HepG2 (cell line): ENCODE data around the gene DLG2. TPM values are rescaled to one million over a fixed set of nuclear protein-coding genes. Genes with fewer than 3 reads are reported as not detected.

Experiments used
- CEBPG ChIP-seq: IDR thresholded peaks from 2 replicates; pipeline ENCODE4 v1.6.1; 2016
- KDM6A ChIP-seq: IDR thresholded peaks from 2 replicates; pipeline ENCODE4 v1.6.1; 2016; ENCODE audit warnings: low read depth
- KLF13 ChIP-seq: sonication (generic); formaldehyde crosslinking; IDR thresholded peaks from 2 replicates; pipeline ENCODE4 v1.4.0; 2020; ENCODE audit warnings: mild to moderate bottlenecking, missing genetic modification reagents
- KLF6 ChIP-seq: IDR thresholded peaks from 2 replicates; pipeline ENCODE4 v1.8.0; 2016; ENCODE audit warnings: missing biosample characterization, missing genetic modification reagents
- MTA3 ChIP-seq: sonication (generic); formaldehyde crosslinking; IDR thresholded peaks from 2 replicates; pipeline ENCODE4 v1.4.0; 2020; ENCODE audit warnings: missing genetic modification reagents
- REPIN1 ChIP-seq: sonication (generic); formaldehyde crosslinking; IDR thresholded peaks from 2 replicates; pipeline ENCODE4 v1.8.0; 2022; ENCODE audit warnings: missing genetic modification reagents, low read depth, mild to moderate bottlenecking, borderline replicate concordance
- ZFY ChIP-seq: sonication (generic); formaldehyde crosslinking; IDR thresholded peaks from 2 replicates; pipeline ENCODE4 v1.4.0; 2020; ENCODE audit warnings: missing genetic modification reagents
- ZSCAN30 ChIP-seq: sonication (generic); formaldehyde crosslinking; IDR thresholded peaks from 2 replicates; pipeline ENCODE4 v1.5.0; 2020; ENCODE audit warnings: mild to moderate bottlenecking, missing genetic modification reagents
- polyA plus RNA-seq, 8 experiments: library from polyadenylated mRNA; depleted of rRNA in 3 of 8; stranded (reverse) in 7 of 8; unstranded in 1 of 8; fragments of >200 nt; fragmentation: Illumina TruSeq in 4 of 8; extraction: Trizol in 4 of 8; gene quantifications; 2 replicates each; pipeline versions ENCODE4 v1.2.1 to v1.2.3, GENCODE V29; 2011 to 2016; ENCODE audit warnings: low read depth in 4 of 8, missing spikeins in 1 of 8, mixed read lengths in 1 of 8; ENCODE audit not compliant: insufficient read depth in 1 of 8
- total RNA-seq, 5 experiments: library from RNA; depleted of rRNA; stranded (reverse); fragments of >200 nt; fragmentation: Illumina TruSeq; extraction: Trizol; gene quantifications; 2 replicates each; pipeline ENCODE4 v1.2.3, GENCODE V29; 2016; ENCODE audit warnings: low read depth in 1 of 5
- TF ChIP-seq, protein P1 (sequence below): sonication (generic); formaldehyde crosslinking; IDR thresholded peaks from 2 replicates; pipeline ENCODE4 v1.5.0; 2020; ENCODE audit warnings: mild to moderate bottlenecking, missing genetic modification reagents, borderline replicate concordance
- TF ChIP-seq, protein P2 (sequence below): sonication (generic); formaldehyde crosslinking; IDR thresholded peaks from 2 replicates; pipeline ENCODE4 v1.4.0; 2020; ENCODE audit warnings: mild to moderate bottlenecking, missing genetic modification reagents
- TF ChIP-seq, protein P3 (sequence below): sonication (generic); formaldehyde crosslinking; IDR thresholded peaks from 2 replicates; pipeline ENCODE4 v1.4.0; 2020; ENCODE audit warnings: missing genetic modification reagents, borderline replicate concordance
- TF ChIP-seq, protein P4 (sequence below): sonication (generic); formaldehyde crosslinking; IDR thresholded peaks from 2 replicates; pipeline ENCODE4 v1.4.0; 2020; ENCODE audit warnings: missing genetic modification reagents, mild to moderate bottlenecking, borderline replicate concordance
- TF ChIP-seq, protein P5 (sequence below): sonication (generic); formaldehyde crosslinking; IDR thresholded peaks from 2 replicates; pipeline ENCODE4 v1.4.0; 2020; ENCODE audit warnings: missing genetic modification reagents

Gene DLG2
- total and polyA plus RNA-seq, 2 of the 13 experiments (the other 11 are each of a cell fraction or from before 2014, with no cell fraction given) = 0.46 to 1.0 TPM

DNA sequence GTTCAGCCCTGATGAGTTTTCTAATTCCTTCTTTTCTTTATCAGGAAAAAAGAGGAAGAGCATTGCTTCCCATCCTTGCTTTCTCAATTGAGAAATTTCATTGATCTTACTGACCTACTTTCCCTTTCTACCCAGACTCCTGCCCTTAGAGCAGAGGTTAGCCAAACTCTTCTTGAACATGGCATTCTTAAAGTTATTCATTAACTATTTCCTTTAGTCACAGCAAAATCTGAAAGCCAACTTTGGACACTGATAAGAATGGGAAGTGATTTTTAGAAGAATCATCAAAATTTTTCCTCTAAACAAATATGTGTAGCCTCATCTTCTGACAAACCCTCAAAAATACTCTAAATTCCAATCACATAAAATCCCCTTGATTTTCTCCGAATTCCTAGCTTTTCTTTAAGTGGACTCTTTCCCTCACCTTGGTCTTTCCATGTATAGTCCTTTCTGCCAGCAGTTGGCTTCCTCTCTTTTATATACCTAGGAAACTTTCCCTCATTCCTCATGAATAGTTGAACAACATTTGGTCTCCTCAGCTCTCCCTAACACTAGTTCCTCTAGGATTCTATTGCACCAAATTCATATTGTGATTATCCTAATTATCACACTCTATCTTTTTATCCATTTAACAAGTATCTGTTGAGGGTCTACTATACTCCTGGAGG, 1774.2 kb downstream of the DLG2 start (continued):
- TF ChIP-seq, protein P1, sequence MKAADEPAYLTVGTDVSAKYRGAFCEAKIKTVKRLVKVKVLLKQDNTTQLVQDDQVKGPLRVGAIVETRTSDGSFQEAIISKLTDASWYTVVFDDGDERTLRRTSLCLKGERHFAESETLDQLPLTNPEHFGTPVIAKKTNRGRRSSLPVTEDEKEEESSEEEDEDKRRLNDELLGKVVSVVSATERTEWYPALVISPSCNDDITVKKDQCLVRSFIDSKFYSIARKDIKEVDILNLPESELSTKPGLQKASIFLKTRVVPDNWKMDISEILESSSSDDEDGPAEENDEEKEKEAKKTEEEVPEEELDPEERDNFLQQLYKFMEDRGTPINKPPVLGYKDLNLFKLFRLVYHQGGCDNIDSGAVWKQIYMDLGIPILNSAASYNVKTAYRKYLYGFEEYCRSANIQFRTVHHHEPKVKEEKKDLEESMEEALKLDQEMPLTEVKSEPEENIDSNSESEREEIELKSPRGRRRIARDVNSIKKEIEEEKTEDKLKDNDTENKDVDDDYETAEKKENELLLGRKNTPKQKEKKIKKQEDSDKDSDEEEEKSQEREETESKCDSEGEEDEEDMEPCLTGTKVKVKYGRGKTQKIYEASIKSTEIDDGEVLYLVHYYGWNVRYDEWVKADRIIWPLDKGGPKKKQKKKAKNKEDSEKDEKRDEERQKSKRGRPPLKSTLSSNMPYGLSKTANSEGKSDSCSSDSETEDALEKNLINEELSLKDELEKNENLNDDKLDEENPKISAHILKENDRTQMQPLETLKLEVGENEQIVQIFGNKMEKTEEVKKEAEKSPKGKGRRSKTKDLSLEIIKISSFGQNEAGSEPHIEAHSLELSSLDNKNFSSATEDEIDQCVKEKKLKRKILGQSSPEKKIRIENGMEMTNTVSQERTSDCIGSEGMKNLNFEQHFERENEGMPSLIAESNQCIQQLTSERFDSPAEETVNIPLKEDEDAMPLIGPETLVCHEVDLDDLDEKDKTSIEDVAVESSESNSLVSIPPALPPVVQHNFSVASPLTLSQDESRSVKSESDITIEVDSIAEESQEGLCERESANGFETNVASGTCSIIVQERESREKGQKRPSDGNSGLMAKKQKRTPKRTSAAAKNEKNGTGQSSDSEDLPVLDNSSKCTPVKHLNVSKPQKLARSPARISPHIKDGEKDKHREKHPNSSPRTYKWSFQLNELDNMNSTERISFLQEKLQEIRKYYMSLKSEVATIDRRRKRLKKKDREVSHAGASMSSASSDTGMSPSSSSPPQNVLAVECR (CRISPR knock-in tag) = no peak; the same call in 1 of the 2 replicates
- TF ChIP-seq, protein P2, sequence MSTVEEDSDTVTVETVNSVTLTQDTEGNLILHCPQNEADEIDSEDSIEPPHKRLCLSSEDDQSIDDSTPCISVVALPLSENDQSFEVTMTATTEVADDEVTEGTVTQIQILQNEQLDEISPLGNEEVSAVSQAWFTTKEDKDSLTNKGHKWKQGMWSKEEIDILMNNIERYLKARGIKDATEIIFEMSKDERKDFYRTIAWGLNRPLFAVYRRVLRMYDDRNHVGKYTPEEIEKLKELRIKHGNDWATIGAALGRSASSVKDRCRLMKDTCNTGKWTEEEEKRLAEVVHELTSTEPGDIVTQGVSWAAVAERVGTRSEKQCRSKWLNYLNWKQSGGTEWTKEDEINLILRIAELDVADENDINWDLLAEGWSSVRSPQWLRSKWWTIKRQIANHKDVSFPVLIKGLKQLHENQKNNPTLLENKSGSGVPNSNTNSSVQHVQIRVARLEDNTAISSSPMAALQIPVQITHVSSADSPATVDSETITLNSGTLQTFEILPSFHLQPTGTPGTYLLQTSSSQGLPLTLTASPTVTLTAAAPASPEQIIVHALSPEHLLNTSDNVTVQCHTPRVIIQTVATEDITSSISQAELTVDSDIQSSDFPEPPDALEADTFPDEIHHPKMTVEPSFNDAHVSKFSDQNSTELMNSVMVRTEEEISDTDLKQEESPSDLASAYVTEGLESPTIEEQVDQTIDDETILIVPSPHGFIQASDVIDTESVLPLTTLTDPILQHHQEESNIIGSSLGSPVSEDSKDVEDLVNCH (CRISPR knock-in tag) = no peak
- TF ChIP-seq ZFY (CRISPR knock-in tag) (no peak), CEBPG (CRISPR knock-in tag) (peak; percentile 84), REPIN1 (CRISPR knock-in tag) (no peak), ZSCAN30 (CRISPR knock-in tag) (no peak), KLF6 (no peak), MTA3 (CRISPR knock-in tag) (no peak), KLF13 (CRISPR knock-in tag) (no peak), KDM6A (CRISPR knock-in tag) (peak; percentile 90)
- TF ChIP-seq, protein P3, sequence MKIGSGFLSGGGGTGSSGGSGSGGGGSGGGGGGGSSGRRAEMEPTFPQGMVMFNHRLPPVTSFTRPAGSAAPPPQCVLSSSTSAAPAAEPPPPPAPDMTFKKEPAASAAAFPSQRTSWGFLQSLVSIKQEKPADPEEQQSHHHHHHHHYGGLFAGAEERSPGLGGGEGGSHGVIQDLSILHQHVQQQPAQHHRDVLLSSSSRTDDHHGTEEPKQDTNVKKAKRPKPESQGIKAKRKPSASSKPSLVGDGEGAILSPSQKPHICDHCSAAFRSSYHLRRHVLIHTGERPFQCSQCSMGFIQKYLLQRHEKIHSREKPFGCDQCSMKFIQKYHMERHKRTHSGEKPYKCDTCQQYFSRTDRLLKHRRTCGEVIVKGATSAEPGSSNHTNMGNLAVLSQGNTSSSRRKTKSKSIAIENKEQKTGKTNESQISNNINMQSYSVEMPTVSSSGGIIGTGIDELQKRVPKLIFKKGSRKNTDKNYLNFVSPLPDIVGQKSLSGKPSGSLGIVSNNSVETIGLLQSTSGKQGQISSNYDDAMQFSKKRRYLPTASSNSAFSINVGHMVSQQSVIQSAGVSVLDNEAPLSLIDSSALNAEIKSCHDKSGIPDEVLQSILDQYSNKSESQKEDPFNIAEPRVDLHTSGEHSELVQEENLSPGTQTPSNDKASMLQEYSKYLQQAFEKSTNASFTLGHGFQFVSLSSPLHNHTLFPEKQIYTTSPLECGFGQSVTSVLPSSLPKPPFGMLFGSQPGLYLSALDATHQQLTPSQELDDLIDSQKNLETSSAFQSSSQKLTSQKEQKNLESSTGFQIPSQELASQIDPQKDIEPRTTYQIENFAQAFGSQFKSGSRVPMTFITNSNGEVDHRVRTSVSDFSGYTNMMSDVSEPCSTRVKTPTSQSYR (CRISPR knock-in tag) = no peak
- TF ChIP-seq, protein P4, sequence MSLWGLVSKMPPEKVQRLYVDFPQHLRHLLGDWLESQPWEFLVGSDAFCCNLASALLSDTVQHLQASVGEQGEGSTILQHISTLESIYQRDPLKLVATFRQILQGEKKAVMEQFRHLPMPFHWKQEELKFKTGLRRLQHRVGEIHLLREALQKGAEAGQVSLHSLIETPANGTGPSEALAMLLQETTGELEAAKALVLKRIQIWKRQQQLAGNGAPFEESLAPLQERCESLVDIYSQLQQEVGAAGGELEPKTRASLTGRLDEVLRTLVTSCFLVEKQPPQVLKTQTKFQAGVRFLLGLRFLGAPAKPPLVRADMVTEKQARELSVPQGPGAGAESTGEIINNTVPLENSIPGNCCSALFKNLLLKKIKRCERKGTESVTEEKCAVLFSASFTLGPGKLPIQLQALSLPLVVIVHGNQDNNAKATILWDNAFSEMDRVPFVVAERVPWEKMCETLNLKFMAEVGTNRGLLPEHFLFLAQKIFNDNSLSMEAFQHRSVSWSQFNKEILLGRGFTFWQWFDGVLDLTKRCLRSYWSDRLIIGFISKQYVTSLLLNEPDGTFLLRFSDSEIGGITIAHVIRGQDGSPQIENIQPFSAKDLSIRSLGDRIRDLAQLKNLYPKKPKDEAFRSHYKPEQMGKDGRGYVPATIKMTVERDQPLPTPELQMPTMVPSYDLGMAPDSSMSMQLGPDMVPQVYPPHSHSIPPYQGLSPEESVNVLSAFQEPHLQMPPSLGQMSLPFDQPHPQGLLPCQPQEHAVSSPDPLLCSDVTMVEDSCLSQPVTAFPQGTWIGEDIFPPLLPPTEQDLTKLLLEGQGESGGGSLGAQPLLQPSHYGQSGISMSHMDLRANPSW (CRISPR knock-in tag) = peak; percentile 32; the same call in 1 of the 2 replicates
- TF ChIP-seq, protein P5, sequence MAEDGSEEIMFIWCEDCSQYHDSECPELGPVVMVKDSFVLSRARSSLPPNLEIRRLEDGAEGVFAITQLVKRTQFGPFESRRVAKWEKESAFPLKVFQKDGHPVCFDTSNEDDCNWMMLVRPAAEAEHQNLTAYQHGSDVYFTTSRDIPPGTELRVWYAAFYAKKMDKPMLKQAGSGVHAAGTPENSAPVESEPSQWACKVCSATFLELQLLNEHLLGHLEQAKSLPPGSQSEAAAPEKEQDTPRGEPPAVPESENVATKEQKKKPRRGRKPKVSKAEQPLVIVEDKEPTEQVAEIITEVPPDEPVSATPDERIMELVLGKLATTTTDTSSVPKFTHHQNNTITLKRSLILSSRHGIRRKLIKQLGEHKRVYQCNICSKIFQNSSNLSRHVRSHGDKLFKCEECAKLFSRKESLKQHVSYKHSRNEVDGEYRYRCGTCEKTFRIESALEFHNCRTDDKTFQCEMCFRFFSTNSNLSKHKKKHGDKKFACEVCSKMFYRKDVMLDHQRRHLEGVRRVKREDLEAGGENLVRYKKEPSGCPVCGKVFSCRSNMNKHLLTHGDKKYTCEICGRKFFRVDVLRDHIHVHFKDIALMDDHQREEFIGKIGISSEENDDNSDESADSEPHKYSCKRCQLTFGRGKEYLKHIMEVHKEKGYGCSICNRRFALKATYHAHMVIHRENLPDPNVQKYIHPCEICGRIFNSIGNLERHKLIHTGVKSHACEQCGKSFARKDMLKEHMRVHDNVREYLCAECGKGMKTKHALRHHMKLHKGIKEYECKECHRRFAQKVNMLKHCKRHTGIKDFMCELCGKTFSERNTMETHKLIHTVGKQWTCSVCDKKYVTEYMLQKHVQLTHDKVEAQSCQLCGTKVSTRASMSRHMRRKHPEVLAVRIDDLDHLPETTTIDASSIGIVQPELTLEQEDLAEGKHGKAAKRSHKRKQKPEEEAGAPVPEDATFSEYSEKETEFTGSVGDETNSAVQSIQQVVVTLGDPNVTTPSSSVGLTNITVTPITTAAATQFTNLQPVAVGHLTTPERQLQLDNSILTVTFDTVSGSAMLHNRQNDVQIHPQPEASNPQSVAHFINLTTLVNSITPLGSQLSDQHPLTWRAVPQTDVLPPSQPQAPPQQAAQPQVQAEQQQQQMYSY (CRISPR knock-in tag) = no peak
